Fibroblast of skin of left biceps (primary cell): ENCODE data around the gene IMP3.
A peak's percentile ranks its signal among the peaks of the same experiment; 100 is the strongest.

Experiments
- DNase-seq, 2 experiments: peaks; one replicate each; pipeline ENCODE4 v3.0.0-alpha.2; 2013; ENCODE audit warnings: low read depth in 2 of 2

IMP3 gene

GRCh38 chr15:75620841-75621391, 19.1 kb downstream of the IMP3 start:
- peak; percentile 81 to 83 for DNase-seq

GRCh38 chr15:75620058-75620820, 19.8 kb downstream of the IMP3 start:
- DNase-seq: peak; percentile 66 to 68

- DNase-seq: no peak
Measured at GRCh38 chr15:75616766-75617165, 23.3 kb downstream of the IMP3 start.

DNA sequence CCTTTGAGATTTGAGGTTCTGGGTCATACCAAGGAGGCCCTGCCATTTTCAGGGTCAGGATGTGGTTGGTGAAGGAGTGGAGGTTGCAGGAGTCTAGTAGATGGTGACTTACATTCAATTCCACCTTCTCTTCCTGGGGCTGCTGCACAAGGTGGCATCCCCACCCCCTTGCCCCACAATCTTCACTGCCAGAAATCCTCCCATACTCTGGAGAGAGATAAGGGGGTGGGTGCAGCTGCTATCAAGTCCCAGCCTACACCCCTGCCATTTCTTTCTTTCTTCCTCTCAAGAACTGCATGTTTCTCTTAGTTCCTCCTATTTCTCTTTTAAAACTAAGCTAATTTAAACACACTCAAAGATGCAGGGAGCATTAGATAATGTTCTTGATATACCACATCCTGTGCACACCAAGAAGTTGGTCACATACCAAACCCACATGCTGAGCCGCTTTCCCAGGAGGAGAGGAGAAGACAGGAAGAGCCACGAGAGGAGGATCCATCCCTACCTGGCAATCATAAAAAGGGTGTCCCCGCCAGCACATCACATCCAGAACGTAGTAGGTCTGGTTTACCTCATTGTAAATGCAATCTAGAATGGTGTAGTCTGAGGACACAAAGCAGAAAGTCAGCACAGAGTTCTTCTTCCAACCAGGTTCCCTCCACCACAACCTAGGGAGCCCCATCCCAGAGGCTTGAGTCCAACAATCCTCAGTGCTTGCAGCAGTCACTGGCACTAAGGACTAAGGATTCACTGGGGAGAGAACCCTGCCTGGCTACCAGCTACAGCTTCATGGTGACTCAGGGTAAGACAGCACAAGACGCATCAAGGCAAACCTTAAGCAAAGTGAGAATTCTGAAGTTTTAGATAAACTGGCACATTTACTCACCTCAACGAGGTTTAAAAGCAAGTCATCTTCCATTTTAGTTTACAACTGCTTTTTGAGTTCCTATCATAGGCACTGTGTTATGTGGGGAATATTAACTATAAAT, 33.0 kb downstream of the IMP3 start:
- no peak for DNase-seq

DNA sequence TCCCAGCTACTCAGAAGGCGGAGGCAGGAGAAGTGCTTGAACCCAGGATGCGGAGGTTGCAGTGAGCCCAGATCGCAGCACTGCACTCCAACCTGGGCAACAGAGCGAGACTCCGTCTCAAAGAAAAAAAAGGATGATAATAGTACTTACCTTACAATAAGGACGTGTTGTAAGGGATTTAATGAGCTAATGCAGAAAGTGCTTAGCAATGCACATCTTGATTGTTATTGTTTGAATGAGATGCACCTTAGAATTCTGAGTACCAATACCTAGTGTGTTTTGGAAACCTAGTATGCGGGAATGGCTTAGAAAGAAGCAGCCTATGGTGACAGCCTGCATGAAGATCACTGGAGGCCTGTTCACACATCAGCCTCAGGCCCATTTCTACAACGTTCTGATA, 34.0 kb downstream of the IMP3 start:
- DNase-seq: no peak

- DNase-seq: no peak
Measured at GRCh38 chr15:75599401-75599800, 40.6 kb downstream of the IMP3 start.

- no peak for DNase-seq
Measured at GRCh38 chr15:75598361-75598760, 41.7 kb downstream of the IMP3 start.

DNA sequence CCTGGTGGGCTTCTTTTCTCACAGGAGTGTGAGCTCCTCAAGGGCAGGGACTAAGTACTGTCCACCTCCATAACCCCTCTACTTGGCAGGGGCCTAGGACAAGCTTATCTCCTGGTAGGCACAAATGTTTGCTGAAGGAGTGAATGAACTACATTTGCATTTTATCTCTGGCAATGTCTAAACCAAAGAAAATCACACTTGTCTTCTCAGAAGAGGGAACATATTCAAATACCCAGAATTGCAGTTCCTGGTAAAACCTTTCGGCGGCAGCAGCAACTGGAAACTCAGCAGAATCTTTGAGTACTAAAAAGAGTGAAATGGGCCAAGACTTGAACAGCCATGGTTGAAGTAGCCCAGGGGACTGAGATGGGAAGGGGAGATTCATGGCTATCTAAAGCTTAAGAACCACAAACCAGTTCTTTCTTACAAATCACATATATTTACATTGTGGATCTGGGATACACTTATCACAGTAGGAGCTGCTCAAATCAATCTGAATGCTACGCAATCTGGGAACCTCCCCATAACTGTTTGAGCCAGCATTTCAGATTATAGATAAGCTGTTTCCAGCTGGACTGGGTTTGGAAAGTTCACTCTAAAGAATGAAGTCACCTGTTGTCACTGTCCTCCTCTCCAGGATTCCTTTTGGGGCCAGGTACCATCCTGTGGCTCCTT, 42.2 kb downstream of the IMP3 start:
- DNase-seq: no peak

GRCh38 chr15:75596703-75597345, 43.2 kb downstream of the IMP3 start:
- no peak for DNase-seq

- no peak for DNase-seq
Measured at GRCh38 chr15:75594276-75594675, 45.7 kb downstream of the IMP3 start.

- DNase-seq: no peak
Measured at GRCh38 chr15:75591655-75592364, 48.2 kb downstream of the IMP3 start.

DNA sequence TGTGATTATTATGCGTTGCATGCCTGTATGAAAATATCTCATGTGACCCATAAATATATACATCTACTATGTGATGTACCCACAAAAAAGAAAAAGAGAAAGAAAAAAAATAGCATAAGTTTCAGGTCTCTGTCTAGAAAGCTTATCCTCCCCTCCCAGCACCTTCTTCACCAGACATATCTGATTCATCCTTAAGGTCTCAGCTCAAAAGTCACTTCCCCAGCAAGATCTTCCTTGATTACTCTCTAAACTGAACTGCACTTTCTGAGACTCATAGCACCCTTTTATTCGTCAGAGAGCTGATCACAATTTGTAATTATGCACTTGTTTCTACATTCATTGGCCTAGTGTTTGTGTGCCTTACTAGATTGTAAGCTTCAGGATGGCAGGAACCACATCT, 49.8 kb downstream of the IMP3 start:
- DNase-seq: no peak
